Activated CD4-positive, alpha-beta T cell treated with anti-CD3 and anti-CD28 coated beads, Interleukin-2, Interleukin-4, amounts not matched to agents 100 ng/mL and 50 ng/mL, durations not matched to agents 16 hours and 8 hours (primary cell): Measurements from ENCODE around the gene CLASP2.
"Not testable (repeated sequence)": the region's sequence is repeated elsewhere in the genome, so short reads cannot be mapped to it uniquely, and the experiment has no call there.

ENCODE experiments used
- DNase-seq: peaks from one replicate; pipeline ENCODE4 v3.0.0-alpha.2; 2020; ENCODE audit warnings: low spot score

The CLASP2 gene

DNA sequence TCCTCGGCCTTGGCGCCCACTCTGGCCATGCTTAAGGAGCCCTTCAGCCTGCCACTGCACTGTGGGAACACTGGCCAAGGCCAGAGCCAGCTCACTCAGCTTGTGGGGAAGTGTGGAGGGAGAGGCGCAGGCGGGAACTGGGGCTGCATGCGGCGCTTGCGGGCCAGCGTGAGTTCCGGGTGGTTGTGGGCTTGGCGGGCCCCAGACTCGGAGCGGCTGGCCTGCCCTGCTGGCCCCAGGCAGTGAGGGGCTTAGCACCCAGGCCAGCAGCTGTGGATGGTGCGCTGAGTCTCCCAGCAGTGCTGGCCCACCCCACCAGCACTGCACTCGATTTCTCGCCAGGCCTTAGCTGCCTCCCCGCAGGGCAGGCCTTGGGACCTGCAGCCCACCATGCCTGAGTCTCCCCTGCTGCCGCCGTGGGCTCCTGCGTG, 264.7 kb downstream of the CLASP2 start:
- DNase-seq, result no peak

GRCh38 chr3:33451994-33452393, 266.1 kb downstream of the CLASP2 start:
- DNase-seq, result not testable (repeated sequence)

- no peak for DNase-seq
These were observed 270.1 kb downstream of the CLASP2 start for GRCh38 chr3:33447958-33448357.

GRCh38 chr3:33447256-33447625, 270.8 kb downstream of the CLASP2 start:
- DNase-seq, result not testable (repeated sequence)
